HK-2 (cell line): Measurements from ENCODE around the gene CNMD.

ENCODE experiments used
- DNase-seq: peaks from one replicate; pipeline ENCODE4 v3.0.0-alpha.2; 2018; ENCODE audit not compliant: unreplicated experiment

The CNMD gene

DNA sequence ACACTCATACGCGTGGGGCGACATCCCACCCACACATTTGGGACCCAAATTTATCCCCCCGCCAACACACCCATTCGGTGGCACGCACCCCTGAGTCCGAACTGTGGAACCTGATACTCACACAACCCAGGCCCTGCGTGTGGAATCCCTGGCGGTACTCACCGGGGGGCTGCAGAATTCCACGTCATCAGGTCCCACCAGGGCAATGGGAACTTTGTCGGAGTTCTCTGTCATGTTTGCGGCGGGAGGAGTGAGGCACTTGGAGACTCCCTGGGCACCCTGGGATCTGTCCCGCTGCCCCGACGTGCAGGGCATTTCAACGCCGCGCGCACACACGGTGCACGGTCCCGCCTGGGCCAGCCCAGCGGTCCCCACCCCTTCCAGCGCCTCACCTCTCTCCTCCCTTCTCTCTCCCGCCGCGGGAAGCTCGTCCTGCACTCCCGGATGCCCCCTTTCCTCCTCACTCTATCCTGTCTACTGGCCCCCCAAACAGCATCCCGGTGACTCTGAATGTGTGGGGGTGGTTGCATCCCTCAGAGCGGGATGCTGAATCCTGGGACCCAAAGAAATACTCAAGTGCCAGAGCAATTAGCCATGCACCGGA, at the start of gene CNMD:
Gene CNMD (minus strand): TSS at position 353 of the 604 bp plus-strand sequence. CDS start 119 bp downstream, at position 234.
- no peak for DNase-seq

DNA sequence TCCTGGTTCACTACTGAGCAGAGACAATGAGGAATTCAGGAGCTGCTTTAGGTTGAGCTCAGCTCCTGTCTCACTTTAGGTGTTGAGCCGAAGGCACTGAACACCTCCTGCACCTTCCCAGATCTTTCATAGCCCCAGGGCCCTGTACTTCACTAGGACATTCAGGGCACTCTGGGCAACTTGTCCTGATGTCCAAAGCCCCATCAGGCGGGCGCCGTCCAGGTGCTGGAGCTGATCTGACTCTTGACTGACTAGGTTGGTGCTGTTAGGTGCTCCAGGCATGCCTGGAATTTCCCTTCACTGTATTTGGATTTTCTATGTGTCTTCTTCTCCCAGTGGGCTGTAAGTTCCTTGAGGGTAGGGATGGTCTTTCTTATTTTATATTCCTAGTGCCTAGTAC, 48.4 kb upstream of the CNMD start:
- DNase-seq, result no peak

DNA sequence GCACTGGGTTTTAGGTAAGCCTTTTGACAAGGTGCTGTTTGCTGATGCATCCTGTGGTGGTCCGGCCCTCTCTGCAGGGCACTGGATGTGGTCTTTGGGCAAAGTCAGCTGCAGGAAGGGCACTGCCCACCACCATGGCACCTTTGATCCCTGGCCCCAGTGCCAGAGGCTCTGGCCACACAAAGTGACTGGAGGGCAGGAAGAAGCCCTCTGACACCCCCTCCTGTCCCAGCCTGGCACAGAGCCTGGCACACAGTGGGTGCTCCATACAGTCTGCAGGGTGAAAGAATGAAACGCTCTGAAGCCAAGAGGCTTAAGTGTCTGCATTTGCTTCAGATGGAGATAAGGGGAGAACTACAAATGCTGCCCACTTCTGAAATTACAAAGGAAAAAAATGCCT, 47.6 kb upstream of the CNMD start:
- no peak for DNase-seq

DNA sequence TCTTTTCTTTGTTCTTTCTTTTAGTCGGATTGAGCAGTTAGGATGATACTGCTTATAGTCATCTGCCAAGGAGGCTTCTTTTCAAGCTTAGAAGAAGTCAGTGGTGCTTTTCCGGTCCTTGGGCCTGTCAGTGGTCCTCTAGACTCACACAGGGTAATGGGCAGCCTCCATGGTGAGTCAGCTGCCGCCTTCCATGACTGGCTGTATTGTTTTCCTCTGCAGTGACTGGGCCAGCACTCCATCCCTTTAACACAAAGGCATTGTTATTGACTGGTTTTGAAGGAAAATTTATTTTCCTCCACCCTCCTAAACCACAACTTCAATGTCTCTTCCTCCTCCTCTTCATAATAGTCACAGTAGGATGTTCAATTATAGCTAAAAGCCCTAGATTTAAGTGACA, 47.1 kb upstream of the CNMD start:
- no peak for DNase-seq

DNA sequence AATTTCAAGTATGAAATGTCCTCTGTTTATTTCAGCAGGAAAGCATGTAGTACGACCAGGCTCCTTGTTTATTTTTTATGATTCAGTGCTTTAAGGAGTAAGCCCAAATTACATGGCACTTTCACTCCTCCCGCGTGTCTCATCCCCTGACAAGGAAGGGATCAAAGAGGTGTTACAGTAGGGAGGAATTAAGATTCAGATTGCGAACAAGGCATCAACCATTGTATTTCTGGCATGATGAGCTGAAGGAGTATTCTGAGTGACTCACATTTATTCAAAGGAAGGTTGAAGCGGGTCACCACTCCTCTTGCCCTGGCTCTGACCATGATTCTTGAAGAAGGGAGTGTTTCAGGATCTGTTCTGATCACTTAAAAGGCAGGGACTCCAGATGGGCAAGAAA, 46.1 kb upstream of the CNMD start:
- no peak for DNase-seq

DNA sequence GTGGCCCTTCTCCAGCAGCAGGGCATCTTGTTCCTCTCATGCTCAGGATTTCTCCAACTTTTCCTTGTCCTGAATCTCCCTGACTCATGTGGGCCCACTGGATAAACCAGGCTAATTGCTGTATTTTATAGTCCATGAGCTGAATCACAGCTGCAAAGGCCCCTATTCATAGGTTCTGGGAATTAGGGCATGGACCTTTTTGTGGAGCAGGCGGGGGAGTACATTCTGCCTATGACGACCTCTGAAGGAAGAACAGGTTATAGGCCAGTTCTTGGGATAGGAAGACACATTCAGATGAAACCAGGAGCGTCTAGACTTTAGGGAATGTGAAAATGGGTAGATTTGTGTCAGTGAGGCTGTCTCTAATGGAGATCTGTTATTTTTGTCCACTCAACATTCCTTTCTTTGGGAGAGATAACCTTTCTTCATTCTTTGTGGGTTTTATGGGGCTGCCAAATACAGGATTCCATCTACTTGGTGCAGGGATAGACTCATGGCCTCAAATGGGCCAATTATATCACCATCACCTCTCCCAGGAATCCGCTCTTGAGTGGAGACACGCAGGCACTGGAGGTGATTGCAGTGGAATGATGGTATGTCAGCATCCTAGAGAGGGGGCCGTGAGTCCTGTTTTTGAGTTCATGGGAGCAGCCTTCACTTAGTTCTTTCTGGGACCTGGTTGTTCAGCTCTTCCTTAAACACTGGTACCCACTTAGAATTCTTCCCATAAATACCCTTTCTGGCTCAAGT, 45.1 kb upstream of the CNMD start:
- no peak for DNase-seq

DNA sequence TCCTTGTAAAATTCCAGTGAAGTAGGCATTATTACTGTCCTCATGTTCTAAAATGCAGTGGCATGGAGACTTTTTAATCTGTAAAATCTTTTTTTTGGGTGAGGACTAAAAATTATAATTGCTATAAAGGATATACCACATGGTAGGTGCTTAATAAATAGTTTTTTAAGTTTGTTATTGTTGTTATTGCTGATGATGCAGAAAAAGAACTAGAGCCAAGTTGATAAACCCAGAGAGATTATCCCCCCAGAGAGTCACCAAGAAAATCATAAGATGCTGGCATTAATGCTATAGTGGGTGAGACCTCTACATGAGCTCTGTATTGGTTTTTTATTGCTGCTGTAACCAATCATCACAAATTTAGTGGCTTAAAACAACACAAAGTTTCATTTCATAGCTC, 44.3 kb upstream of the CNMD start:
- DNase-seq, result no peak

DNA sequence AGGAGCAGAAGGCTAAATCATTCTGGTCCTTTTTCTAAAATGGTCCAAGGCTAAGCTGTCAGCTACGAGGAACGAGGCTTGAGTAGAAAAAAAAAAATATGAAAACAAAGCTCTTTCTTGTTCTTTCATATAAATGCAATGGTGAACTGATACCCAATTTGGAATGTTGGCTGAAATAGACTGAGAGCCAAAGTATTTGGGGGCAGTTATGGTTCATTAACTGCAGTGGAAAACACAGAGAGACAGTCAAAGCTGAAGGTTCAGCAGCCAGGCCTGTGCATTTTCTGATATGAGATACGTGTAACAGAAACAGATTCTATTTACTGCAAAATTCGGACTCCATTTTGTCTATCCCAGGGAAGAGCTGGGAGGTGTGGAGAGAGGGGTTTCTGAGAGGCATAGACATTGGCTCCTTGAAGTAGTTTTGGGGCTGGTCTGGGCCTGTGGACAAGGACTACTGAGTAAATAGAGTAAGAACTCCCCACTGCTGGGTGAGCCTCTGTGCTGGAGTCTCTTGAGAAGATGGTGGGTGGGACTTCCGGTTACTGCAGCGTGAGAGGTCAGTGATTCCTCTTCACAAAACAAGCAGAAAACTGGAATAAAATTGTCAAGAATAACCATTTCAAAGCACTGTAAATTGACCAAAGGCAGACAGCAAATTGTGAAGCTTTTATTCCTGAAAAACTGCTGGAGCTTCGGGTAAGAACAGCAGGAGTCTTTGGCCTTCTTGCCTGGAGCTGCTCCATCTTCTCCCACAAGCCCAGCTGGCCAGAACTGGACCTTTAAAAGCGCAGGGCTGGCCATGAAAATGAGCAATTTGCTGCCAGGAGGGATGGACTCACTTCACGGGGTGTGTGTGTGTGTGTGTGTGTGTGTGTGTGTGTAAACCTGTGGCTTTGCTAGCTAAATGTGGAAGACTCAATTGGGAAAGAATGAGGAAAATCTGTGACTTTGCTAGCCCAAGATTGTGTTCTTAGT, 43.1 kb upstream of the CNMD start:
- DNase-seq, result no peak

DNA sequence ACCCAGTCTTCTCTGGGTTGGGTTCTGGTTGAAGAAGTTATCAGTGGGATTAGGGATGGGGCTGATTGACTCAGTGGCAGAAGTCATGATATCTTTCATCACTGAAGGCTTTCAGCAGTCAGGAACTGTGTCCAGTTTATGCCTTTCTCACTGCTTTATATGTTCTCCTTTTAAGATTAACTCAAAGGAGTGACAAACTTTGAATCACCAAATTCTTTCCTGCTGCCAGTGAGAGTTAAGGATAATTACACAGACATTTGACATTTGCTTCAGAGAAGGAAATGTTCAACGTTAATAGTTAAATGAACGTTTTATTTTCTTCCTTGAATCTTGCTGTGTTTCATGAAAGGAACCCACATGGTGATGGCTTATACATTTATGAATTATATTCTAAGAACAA, 41.0 kb upstream of the CNMD start:
- DNase-seq, result no peak

DNA sequence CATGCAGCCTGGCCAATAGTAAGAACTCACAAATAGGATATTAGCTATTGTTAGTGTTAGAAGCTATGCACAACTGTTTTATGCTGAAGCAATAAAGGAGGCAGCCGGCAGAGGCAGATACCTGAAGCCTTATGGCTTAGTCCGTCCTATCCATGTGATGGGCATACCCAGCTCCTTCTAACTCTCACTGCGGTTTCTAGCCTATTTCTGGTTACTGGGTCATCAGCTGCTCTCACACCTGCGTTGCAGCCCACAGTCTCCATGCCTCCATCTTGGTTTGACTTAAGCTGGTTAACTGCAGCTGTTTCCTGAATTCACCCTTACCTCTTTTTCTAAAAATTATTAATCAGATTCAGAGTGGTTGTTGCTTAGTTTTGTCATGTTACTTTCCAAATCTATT, 40.5 kb upstream of the CNMD start:
- no peak for DNase-seq

DNA sequence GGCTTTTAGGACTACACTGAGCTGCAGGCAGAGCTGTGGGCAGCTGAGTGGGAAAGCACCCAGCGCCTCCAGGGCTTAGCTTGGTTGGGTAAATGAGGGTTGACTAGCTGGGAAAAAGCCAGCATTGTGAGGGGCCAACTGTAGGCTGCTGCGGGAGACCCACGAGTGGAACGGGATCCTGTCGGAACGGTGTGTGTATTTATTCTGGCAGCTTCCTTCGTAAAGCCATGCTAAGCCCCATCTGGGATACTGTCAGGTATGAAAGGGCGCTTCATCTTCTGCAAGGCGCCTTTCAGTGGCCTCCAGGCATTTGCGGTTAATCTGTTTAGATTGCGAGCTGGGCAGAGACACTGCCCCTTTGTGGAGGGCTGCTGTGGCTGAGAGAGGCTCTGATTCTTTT, 39.5 kb upstream of the CNMD start:
- DNase-seq, result no peak

DNA sequence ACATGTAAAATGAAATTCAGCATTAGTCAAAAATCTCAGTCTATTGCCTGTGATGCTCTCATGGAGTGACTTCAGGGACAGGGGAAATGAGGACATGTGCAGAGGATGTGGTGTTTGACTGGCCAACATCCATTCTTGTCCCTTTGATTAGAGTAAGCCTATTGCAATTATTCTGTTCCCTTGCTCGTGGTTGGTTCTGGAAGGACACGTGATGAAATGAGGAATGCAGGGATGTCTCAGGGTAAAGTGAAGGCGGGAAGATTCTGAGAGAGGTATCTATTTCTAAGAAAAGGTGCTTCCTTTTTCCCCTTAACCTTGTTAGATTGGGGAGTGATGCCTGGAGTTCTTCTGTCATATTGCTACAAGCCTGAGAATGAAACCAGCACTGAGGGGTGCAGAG, 37.1 kb upstream of the CNMD start:
- DNase-seq, result no peak

DNA sequence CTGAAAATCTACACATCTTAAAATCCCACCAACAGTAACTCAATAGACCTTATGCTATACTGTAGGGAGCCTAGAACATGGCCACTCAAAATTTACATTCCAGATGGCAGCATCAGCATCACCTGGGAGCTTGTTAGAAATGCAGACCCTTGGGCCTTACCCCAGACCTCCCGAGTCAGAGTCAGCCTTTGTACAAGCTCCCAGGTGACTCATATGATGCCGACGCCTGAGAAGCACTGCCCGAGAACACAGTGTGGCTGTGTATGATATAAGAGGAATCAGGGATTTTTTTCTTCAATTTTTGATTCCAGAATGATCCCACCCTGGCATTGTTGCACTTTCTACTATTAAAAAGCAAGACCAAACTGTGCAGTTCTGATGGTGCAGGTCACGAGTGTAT, 35.9 kb upstream of the CNMD start:
- DNase-seq, result no peak

DNA sequence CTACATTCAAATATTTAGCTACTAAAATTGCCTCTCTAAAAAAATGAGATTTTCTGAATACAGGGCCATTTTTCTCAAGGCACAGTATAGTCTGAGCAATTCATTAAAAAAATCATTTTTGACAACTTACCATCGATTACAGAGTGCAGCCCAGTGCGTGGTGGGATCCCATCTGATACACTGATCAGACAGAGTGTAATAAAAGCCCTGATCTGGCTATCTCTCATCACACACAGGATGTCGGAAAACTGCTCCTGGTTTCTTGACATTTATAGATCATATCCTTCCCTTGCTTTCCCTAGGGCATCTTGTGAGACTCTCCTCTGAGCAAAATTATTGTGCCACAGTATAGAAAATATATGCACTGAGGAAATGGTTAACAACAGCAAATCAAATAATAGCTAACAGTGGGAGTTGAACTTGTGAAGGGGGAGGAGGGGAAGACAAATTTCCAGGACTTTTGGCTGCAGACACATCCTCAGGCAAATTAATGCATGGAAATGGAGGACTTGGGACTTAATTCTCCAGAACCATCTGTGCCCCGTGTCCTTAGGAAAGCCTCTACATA, 28.4 kb upstream of the CNMD start:
- DNase-seq, result no peak

DNA sequence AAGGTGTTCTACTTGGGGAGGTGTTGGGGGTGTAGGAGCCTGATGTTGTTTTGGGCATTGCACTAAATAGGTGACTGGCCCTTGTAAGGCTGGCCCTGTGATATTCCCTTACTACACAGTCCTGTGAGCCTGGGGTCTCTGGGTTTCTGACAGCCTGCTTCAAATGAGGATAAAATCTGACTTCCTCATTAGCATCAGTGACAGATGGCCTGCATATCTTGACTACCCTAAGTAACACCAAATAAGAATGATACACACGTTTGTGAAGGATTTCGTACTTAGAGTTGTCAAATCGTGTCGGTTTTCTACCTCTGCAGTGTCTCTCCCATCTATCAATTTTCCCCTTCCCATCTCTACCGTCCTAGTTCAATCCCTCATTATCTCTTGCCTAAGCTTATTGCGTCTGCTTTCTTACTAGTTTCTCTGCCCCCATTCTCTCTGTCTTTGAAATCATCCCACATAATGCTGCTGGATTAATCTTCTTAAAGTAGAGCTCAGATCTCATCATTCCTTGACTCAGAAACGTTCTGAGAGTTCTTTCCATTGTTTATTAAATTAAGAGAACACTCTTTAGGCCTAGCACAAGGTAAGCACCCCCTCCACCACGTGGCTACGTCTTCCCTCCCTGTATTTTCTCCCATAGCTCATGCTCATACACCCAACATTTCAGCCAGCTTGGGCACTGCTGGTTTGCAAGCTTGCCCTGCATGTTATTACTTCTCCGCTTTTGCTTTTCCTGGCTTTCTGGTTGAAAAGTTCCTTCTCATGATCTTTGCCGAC, 26.2 kb upstream of the CNMD start:
- no peak for DNase-seq

DNA sequence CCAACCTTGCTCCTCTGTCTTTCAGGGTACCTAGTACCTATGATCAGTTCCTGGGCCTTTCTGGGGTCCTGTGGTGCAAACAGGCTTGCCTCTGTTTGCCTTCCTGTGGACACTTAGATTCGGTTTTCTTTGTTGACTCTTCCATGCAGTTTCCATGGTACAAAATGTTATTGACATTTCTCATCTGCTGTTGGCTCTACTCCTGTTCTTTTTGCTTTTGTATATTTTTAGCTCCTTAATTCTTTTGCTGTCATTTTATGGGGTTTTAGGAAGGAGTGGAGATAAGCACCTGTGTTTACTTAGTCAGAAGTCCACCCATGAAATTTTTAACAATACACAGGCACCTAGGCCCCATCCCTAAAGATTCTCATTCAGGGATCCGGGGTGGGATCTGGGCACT, 20.5 kb upstream of the CNMD start:
- DNase-seq, result no peak

DNA sequence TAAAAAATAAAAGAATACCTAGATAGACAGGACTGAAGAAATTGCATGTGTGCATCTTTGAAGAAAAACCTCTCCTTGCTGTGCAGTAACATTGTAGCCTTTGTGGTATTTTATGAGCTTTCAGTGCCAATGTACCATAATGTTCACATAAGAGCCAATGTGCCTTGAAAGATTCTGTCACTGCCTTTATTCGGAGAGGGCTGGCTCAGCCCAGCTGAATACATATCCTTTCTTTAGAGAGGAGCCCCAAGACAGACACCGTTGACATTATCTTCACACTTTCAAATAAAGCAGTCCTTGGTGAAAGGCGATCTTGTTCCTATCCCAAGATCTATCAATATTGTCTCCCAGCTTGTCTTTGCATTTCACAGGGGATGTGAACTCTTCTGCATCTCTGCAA, 18.5 kb upstream of the CNMD start:
- DNase-seq, result no peak

DNA sequence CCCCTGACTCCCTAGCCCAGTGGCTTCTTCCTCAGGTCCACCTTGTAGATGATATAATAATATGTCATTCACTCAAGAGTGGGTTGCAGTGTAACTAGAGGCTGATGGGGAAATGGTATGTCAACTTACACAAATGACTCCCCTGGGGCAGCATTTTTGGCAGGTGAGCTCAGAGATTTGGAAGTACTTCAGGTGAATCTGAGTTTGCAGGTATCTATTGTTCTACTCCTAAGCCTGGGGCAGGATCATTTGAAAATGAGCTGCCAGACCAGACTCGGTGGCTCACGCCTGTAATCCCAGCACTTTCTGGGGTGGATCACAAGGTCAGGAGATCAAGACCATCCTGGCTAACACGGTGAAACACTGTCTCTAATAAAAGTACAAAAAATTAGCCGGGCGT, 11.6 kb upstream of the CNMD start:
- no peak for DNase-seq

DNA sequence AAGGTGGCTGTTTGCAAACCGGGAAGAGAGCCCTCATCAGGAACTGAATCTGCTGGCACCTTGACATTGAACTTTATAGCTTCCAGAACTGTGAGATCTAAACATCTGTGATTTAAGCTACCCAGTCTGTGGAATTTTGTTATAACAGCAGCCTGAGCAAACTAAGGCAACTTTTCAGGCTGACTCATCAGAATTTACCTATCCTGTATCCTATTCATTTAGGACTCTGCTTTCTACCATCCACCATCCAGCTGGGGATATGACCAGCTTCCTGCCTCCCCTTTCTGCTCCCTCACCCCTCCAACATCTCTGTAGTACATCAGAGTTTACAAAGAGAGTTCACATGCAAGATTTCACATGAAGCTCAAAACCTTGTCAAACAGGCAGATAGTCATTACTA, 11.1 kb upstream of the CNMD start:
- no peak for DNase-seq

DNA sequence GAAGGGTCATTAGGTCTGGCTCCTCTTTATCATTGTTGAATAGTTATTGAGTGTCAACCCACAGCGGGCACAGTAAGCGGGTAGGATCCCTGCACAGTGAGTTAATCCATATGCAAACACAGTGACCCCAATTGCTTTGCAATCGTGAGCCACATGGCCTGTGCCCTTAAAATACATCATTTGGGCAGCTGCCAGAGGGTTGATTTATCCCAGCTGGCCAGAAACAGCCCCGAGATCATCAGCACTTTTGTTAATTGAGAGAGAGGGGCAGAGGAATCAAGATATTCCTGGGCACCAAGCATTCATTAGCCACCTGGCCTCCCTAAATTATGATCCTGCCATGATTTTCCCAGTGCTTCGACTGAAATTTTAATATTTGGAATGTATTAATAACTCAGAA, 9.8 kb upstream of the CNMD start:
- no peak for DNase-seq

DNA sequence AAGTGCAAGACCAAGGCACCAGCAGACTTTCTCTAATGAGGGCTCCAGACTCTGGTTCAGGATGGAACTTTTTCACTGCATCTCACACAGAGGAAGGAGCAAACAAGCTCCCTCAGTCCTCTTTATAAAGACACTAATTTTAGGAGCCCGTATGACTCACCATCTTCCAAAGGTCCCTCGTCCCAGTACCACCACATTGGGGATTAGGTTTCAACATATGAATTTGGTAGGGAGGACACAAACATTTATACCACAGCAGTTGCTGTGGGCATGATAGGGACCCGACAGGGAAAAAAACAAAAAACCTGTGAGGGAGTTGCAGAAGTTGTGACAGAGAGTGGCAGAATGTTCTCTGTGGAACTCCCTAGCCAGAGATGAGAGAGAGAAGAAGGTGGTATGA, 6.5 kb upstream of the CNMD start:
- no peak for DNase-seq
